Fibroblast of mammary gland (primary cell): ENCODE data around the gene WASF1.
"Not testable (repeated sequence)": the region's sequence is repeated elsewhere in the genome, so short reads cannot be mapped to it uniquely, and the experiment has no call there.

ENCODE experiments used
- DNase-seq: peaks from one replicate; pipeline ENCODE4 v3.0.0-alpha.2; 2010; ENCODE audit warnings: low read depth
- H3K4me3 ChIP-seq: 2 replicates; pipeline ENCODE4 v1.5.1; 2011; ENCODE audit warnings: low read depth, mild to moderate bottlenecking, low read length, moderate library complexity; ENCODE audit not compliant: control insufficient read depth
- CTCF ChIP-seq: conservative IDR thresholded peaks from 2 replicates; pipeline ENCODE4 v1.5.1; 2011; ENCODE audit warnings: low read depth, low read length, inconsistent platforms; ENCODE audit not compliant: control insufficient read depth, insufficient read depth

The WASF1 gene

GRCh38 chr6:110083875-110084585, 95.4 kb downstream of the WASF1 start:
- no peak for DNase-seq
- TF ChIP-seq CTCF: no peak
- no peak overlapping the region for H3K4me3 ChIP-seq

- DNase-seq: peak; percentile 21
- TF ChIP-seq CTCF: no peak
- no peak overlapping the region for H3K4me3 ChIP-seq
Observed at GRCh38 chr6:110075406-110075805, 104.1 kb downstream of the WASF1 start.

GRCh38 chr6:110073474-110073873, 106.0 kb downstream of the WASF1 start:
- not testable (repeated sequence) for H3K4me3 ChIP-seq, DNase-seq

- H3K4me3 ChIP-seq: no peak overlapping the region
- DNase-seq: no peak
- no peak for TF ChIP-seq CTCF
Observed at GRCh38 chr6:110068592-110068967, 110.9 kb downstream of the WASF1 start.

- no peak for DNase-seq
- TF ChIP-seq CTCF: no peak
- H3K4me3 ChIP-seq: no peak overlapping the region
Observed at GRCh38 chr6:110067837-110068591, 111.5 kb downstream of the WASF1 start.

- no peak overlapping the region for H3K4me3 ChIP-seq
- no peak for TF ChIP-seq CTCF
- no peak for DNase-seq
Observed at GRCh38 chr6:110064744-110065524, 114.5 kb downstream of the WASF1 start.
